Measurements from ENCODE around the gene ACER3.
"Not testable (repeated sequence)": the region's sequence is repeated elsewhere in the genome, so short reads cannot be mapped to it uniquely, and the experiment has no call there.

ACER3 gene

DNA sequence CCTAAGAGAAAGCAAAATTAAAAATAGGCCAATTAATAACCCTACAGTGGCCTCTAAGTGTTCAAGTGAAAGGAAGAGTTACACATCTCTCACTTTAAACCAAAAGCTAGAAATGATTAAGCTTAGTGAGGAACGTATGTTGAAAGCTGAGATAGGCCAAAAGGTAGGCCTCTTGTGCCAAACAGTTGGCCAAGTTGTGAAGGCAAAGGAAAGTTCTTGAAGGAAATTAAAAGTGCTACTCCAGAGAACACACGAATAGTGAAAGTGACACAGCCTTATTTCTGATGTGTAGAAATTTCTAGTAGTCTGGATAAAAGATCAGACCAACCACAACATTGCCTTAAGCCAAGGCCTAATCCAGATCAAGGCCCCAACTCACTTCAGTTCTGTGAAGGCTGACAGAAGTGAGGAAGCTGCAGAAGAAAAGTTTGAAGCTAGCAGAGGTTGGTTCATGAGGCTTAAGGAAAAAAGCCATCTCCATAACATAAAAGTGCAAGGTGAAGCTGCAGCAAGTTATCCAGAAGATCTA, 157.7 kb downstream of the ACER3 start:
- not testable (repeated sequence) for H3K27me3 ChIP-seq (ENCODE audit: control insufficient read depth, insufficient read depth, low read length); H3K4me1 ChIP-seq (ENCODE audit: control insufficient read depth, insufficient read depth, low read length); H3K9me3 ChIP-seq (ENCODE audit: control insufficient read depth, insufficient read depth, low read length); H3K4me3 ChIP-seq (ENCODE audit: low read depth, low read length); H3K36me3 ChIP-seq (ENCODE audit: control insufficient read depth, insufficient read depth, low read length); H3K9ac ChIP-seq (ENCODE audit: low read depth, low read length)

DNA sequence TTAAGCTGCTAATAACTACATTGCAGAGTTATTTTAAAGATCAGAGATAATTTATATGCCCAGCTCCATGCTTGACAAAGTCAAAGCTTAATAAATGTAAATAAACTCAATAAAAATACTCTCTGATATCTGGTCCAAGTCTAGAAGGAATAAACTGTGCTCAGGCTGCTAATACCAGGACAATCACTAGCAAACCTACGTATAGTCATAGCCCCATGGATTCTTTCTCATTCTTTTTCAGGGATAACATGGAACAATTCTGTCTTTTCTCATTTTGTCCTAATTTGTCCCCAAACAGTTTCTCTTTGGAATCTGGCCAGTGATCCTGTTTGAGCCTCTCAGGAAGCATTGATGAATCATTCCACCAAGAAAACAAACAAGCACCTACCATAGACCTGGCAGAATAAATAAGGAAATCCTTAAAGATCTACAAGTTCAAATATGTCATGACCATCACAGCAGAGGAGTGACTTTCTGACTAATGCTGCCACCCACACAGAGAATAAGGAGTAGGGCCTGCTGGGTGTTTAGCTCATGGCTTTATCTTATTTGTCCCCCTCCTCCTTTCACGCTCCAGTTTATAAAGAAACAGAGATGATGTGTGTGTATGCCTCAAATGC, 159.4 kb downstream of the ACER3 start:
- Histone ChIP-seq H3K36me3 (ENCODE audit: control insufficient read depth, insufficient read depth, low read length) (no peaks in the 10 kb centered on the region), H3K4me3 (ENCODE audit: low read depth, low read length) (no peak overlapping the region), H3K27me3 (ENCODE audit: control insufficient read depth, insufficient read depth, low read length) (no peaks in the 10 kb centered on the region), H3K9ac (ENCODE audit: low read depth, low read length) (no peak overlapping the region), H3K4me1 (ENCODE audit: control insufficient read depth, insufficient read depth, low read length) (peaks cover 4% of the 10 kb centered on the region), H3K9me3 (ENCODE audit: control insufficient read depth, insufficient read depth, low read length) (no peaks in the 10 kb centered on the region)

DNA sequence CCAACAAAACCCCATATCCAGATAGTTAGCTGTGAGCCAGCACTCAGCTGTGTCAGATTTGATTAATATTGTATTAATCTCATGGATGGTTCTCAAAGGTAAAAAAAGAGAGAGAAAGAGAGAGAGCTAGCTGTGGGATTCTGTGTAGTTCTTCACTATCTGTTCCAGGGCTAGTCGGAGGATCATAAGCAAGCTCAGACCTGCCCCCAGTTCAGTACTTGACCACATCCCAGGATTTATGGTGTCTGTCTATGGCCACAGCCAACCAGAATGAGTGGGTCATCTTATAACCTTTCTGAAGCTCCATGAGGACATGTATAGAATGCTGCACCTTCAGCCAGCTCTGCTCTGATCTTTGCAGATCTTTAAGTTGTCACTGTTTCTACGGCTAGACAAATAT, 160.0 kb downstream of the ACER3 start:
- Histone ChIP-seq H3K27me3 (ENCODE audit: control insufficient read depth, insufficient read depth, low read length) (no peaks in the 10 kb centered on the region), H3K9me3 (ENCODE audit: control insufficient read depth, insufficient read depth, low read length) (no peaks in the 10 kb centered on the region), H3K4me1 (ENCODE audit: control insufficient read depth, insufficient read depth, low read length) (peaks cover 4% of the 10 kb centered on the region), H3K9ac (ENCODE audit: low read depth, low read length) (no peak overlapping the region), H3K36me3 (ENCODE audit: control insufficient read depth, insufficient read depth, low read length) (no peaks in the 10 kb centered on the region), H3K4me3 (ENCODE audit: low read depth, low read length) (no peak overlapping the region)

DNA sequence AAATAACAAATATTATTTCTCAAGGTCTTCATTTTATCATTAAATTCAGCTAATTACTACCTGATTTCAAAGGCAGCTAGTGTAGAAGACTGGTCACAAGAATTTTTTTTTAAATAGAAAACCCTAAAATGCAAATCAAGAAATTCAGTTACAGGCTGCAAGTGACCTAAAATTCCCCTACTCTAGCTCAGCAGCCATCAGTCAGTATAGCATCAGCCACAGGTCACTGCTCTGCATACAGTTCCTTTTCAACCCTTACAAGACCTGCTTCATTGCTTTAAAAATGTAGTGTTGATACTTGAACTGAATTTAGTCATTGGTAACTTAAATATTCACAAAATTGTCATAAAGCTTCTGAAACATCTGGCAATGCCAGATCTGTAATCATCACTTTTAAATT, 164.0 kb downstream of the ACER3 start:
- no peak overlapping the region for H3K4me3 ChIP-seq (ENCODE audit: low read depth, low read length)
- no peaks in the 10 kb centered on the region for H3K9me3 ChIP-seq (ENCODE audit: control insufficient read depth, insufficient read depth, low read length)
- H3K4me1 ChIP-seq (ENCODE audit: control insufficient read depth, insufficient read depth, low read length), result peaks cover 4% of the 10 kb centered on the region
- no peak overlapping the region for H3K9ac ChIP-seq (ENCODE audit: low read depth, low read length)
- no peaks in the 10 kb centered on the region for H3K36me3 ChIP-seq (ENCODE audit: control insufficient read depth, insufficient read depth, low read length)
- no peaks in the 10 kb centered on the region for H3K27me3 ChIP-seq (ENCODE audit: control insufficient read depth, insufficient read depth, low read length)

DNA sequence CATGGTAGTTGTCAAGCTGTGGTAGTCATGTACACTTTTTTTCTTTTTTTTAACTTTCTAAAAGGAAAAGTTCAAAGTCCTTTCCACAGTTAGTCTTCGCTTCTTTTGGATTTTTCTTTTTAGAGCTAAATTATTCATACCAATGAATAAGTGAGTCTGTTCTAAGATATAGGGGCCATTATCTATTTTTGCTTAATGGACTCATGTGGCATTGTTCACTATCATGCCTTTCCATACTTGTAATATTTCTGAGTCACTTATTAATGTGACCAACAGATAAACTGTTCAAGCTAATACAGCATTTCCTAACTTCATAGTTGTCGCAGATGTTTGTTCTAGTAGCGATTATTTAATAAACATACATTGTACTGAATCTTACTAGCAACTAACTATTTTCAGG, 165.5 kb downstream of the ACER3 start:
- no peak overlapping the region for H3K9ac ChIP-seq (ENCODE audit: low read depth, low read length)
- H3K4me3 ChIP-seq (ENCODE audit: low read depth, low read length), result no peak overlapping the region
- H3K27me3 ChIP-seq (ENCODE audit: control insufficient read depth, insufficient read depth, low read length), result no peaks in the 10 kb centered on the region
- peaks cover under 1% of the 10 kb centered on the region for H3K4me1 ChIP-seq (ENCODE audit: control insufficient read depth, insufficient read depth, low read length)
- H3K9me3 ChIP-seq (ENCODE audit: control insufficient read depth, insufficient read depth, low read length), result no peaks in the 10 kb centered on the region
- no peaks in the 10 kb centered on the region for H3K36me3 ChIP-seq (ENCODE audit: control insufficient read depth, insufficient read depth, low read length)

DNA sequence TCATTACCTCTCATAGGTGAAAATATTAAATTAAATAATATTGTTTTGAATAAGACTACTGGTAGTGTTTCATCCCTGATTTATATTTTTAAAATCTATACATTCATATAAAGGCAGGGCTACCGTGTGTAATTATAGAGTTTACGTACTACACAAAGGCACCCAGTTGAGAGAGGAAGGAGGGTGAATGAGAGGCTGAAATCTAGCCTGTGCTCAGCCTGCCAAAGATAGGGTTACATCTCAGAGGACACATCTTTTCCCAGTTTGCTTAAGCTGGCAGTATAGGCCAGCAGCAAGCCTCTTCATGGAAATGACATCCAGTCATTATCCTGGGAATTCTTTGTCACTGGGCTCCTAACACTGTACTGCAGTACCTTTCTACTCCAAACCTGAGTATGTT, 166.0 kb downstream of the ACER3 start:
- Histone ChIP-seq H3K36me3 (ENCODE audit: control insufficient read depth, insufficient read depth, low read length) (no peaks in the 10 kb centered on the region), H3K27me3 (ENCODE audit: control insufficient read depth, insufficient read depth, low read length) (no peaks in the 10 kb centered on the region), H3K4me1 (ENCODE audit: control insufficient read depth, insufficient read depth, low read length) (no peaks in the 10 kb centered on the region), H3K9ac (ENCODE audit: low read depth, low read length) (no peak overlapping the region), H3K9me3 (ENCODE audit: control insufficient read depth, insufficient read depth, low read length) (no peaks in the 10 kb centered on the region), H3K4me3 (ENCODE audit: low read depth, low read length) (no peak overlapping the region)

DNA sequence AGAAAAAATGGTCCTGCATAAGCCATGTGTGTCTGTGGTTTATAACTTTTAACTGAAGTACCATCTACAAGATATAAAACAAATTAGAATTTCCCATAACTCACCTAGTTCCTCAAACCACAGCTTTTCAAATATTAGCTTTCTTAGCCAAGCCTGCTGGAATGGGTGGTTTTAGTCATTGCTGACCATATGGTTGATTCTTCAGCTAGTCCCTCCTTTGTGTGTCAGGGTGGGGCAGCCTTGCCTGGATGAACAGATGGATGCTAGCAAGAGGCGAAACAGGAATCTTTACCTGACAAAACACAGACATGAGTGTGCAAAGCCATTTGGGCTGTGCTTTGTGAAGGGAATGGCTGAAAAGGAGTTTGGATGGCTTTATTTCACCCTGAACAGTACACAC, 166.6 kb downstream of the ACER3 start:
- H3K27me3 ChIP-seq (ENCODE audit: control insufficient read depth, insufficient read depth, low read length), result no peaks in the 10 kb centered on the region
- no peak overlapping the region for H3K9ac ChIP-seq (ENCODE audit: low read depth, low read length)
- H3K36me3 ChIP-seq (ENCODE audit: control insufficient read depth, insufficient read depth, low read length), result no peaks in the 10 kb centered on the region
- H3K9me3 ChIP-seq (ENCODE audit: control insufficient read depth, insufficient read depth, low read length), result no peaks in the 10 kb centered on the region
- no peaks in the 10 kb centered on the region for H3K4me1 ChIP-seq (ENCODE audit: control insufficient read depth, insufficient read depth, low read length)
- no peak overlapping the region for H3K4me3 ChIP-seq (ENCODE audit: low read depth, low read length)

DNA sequence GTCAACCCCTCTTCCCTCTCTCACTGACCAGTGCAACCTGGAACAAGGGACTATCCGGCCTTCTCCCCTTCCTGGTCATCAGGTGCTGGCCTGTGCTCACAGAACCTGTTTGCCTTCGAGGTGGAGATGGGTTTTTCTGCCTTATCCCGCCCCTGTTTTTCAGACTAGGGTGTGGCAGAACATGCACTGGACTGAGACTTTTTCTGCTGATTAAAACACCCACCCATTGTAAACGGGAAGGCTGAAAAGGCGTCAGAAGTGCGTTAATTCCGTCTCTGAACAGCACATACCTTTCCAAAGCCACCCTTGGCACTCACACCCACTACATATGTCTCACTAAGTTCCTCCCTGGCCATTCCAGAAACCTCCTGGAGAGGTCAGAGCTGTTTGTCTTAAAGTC, 169.1 kb downstream of the ACER3 start:
- no peak overlapping the region for H3K9ac ChIP-seq (ENCODE audit: low read depth, low read length)
- no peaks in the 10 kb centered on the region for H3K27me3 ChIP-seq (ENCODE audit: control insufficient read depth, insufficient read depth, low read length)
- H3K36me3 ChIP-seq (ENCODE audit: control insufficient read depth, insufficient read depth, low read length), result no peaks in the 10 kb centered on the region
- H3K4me3 ChIP-seq (ENCODE audit: low read depth, low read length), result no peak overlapping the region
- H3K4me1 ChIP-seq (ENCODE audit: control insufficient read depth, insufficient read depth, low read length), result no peaks in the 10 kb centered on the region
- H3K9me3 ChIP-seq (ENCODE audit: control insufficient read depth, insufficient read depth, low read length), result no peaks in the 10 kb centered on the region

DNA sequence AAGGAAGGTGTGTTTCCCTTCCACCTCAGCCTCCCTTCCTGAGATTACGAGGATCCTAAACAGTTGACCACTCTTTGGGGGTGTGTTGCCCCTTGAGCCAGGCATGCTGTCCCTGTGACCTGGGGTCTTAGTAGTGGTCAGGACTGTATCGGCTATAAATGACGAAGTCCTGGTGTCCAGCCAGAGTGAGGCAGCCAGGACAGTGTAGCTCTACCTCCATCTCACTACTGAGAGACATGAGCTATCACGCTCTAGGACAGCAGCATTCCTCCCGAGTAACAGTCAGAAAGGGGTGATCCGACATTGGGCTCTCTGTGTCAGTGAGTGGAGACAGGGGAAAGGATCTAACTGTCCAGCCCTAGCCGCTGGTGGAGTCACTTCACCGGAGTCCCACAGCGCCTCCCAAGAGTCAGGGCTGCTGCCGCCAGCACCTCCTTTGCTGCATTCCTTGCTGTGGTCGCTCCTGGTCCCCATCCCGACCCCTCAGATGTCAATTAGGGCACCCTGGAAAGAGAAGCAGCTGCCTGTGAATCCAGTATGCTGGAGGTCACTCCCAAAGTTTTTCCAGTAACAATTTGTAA, 170.2 kb downstream of the ACER3 start:
- no peaks in the 10 kb centered on the region for H3K27me3 ChIP-seq (ENCODE audit: control insufficient read depth, insufficient read depth, low read length)
- H3K9me3 ChIP-seq (ENCODE audit: control insufficient read depth, insufficient read depth, low read length), result no peaks in the 10 kb centered on the region
- no peaks in the 10 kb centered on the region for H3K36me3 ChIP-seq (ENCODE audit: control insufficient read depth, insufficient read depth, low read length)
- H3K4me1 ChIP-seq (ENCODE audit: control insufficient read depth, insufficient read depth, low read length), result no peaks in the 10 kb centered on the region
- H3K4me3 ChIP-seq (ENCODE audit: low read depth, low read length), result no peak overlapping the region
- no peak overlapping the region for H3K9ac ChIP-seq (ENCODE audit: low read depth, low read length)

DNA sequence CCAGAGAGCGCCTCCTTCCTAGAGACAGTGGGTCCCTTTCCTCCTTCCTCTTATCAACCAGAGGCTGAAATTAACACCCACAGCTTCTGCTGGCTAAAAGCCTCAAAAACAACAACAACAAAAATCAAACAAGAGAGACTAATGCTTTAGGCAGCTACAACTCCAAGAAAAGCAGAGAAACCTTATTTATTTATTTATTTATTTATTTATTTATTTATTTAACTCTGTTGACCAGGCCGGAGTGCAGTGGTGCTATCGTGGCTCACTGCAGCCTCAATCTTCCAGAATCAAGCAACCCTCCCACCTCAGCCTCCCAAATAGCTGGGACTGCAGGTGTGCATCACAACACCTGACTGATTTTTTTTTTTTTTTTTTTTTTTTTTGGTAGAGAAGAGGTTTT, 170.9 kb downstream of the ACER3 start:
- Histone ChIP-seq H3K9ac (ENCODE audit: low read depth, low read length) (no peak overlapping the region), H3K4me3 (ENCODE audit: low read depth, low read length) (no peak overlapping the region), H3K4me1 (ENCODE audit: control insufficient read depth, insufficient read depth, low read length) (no peaks in the 10 kb centered on the region), H3K36me3 (ENCODE audit: control insufficient read depth, insufficient read depth, low read length) (no peaks in the 10 kb centered on the region), H3K9me3 (ENCODE audit: control insufficient read depth, insufficient read depth, low read length) (no peaks in the 10 kb centered on the region), H3K27me3 (ENCODE audit: control insufficient read depth, insufficient read depth, low read length) (peaks cover 3% of the 10 kb centered on the region)

DNA sequence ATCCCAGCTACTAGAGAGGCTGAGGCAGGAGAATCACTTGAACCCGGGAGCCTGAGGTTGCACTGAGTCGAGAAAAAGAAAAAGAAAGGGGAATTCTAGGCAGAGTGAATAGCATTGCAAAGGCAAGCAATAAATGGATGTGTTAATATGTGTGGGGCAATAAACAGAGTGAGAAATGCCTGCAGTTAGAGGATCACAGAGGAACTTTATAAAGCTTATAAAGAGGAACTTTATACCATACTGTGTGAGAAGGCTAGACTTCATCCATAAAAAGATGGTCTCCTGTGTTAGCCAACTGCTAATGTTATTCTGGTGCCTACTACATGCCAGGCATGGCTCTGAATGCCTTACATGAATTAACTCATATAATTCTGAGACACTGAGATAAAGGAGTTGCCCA, 174.3 kb downstream of the ACER3 start:
- Histone ChIP-seq H3K36me3 (ENCODE audit: control insufficient read depth, insufficient read depth, low read length) (no peaks in the 10 kb centered on the region), H3K9ac (ENCODE audit: low read depth, low read length) (no peak overlapping the region), H3K4me3 (ENCODE audit: low read depth, low read length) (no peak overlapping the region), H3K27me3 (ENCODE audit: control insufficient read depth, insufficient read depth, low read length) (peaks cover 19% of the 10 kb centered on the region), H3K4me1 (ENCODE audit: control insufficient read depth, insufficient read depth, low read length) (no peaks in the 10 kb centered on the region), H3K9me3 (ENCODE audit: control insufficient read depth, insufficient read depth, low read length) (no peaks in the 10 kb centered on the region)

DNA sequence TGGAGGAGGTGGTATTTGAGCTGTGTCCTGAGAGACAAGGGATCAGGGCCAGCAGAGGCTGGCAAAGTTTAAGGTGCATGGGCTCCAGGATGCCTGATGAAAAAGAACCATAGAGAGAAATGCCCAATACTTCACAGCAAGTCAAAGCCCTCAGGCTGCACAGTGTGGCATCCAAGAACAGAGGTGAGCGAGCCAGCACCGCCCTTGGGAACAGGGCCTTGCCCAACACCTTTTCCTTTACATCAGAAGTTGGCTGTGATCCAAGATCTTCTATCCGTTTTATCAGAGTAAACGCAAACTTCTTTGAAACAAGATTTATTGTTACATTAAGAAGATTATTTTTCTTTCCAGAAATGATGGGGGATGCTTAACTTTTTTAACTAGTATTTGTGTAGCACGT, 174.9 kb downstream of the ACER3 start:
- Histone ChIP-seq H3K4me3 (ENCODE audit: low read depth, low read length) (no peak overlapping the region), H3K36me3 (ENCODE audit: control insufficient read depth, insufficient read depth, low read length) (no peaks in the 10 kb centered on the region), H3K9ac (ENCODE audit: low read depth, low read length) (no peak overlapping the region), H3K4me1 (ENCODE audit: control insufficient read depth, insufficient read depth, low read length) (no peaks in the 10 kb centered on the region), H3K27me3 (ENCODE audit: control insufficient read depth, insufficient read depth, low read length) (peaks cover 24% of the 10 kb centered on the region), H3K9me3 (ENCODE audit: control insufficient read depth, insufficient read depth, low read length) (no peaks in the 10 kb centered on the region)
